HG03196 (cell line): ENCODE results near the gene CYTH1.

Source experiments
- ATAC-seq: cut with Tn5 transposase; IDR thresholded peaks from one replicate; pipeline ENCODE4 v1.9.1; 2021; ENCODE audit not compliant: unreplicated experiment

Gene CYTH1

DNA sequence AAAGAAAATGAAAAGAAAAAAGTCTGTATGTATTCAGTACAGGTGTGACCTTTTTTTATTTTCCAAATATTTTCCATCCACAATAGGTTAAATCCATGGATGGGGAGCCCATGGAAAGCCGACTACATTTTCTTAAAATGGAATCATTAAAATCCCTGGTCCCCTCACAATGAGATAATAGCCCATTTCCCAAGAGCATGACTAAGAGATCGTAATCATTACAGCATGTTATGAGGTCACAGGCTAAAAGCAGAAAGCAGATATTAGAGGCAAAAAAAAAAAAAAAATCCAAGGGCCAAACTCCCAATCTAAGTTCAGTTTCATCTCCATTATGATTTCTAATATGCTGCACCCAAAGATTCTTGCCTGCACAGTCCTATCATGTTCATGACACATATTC is 44.7 kb downstream of the CYTH1 start:
- no peak for ATAC-seq

- peak; percentile 52 for ATAC-seq
These were observed 45.5 kb downstream of the CYTH1 start for GRCh38 chr17:78736526-78737079.

GRCh38 chr17:78735832-78736525 is 46.1 kb downstream of the CYTH1 start:
- no peak for ATAC-seq

- no peak for ATAC-seq
These were observed 47.1 kb downstream of the CYTH1 start for GRCh38 chr17:78734793-78735641.

DNA sequence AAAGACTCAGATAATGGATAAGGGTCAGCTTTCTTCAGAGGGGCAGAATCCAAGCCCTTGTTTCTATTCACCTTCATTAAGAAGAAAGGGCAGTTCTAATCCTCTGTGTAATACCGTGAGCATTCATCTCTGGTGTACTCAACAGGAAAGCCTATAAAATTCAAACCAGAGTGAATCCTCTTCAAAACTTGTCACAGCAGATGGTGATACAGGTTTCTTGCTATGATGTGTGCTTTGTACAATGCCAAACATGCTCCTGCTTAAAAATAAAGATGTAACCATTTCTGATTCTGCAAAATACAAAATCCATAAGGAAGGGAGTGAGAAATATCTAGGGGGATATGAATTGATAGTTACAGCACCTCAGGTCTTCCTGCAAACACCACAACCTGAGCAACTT is 49.7 kb downstream of the CYTH1 start:
- ATAC-seq: no peak

GRCh38 chr17:78731904-78732303 is 50.2 kb downstream of the CYTH1 start:
- ATAC-seq: no peak

GRCh38 chr17:78729641-78730040 is 52.4 kb downstream of the CYTH1 start:
- ATAC-seq: no peak

- ATAC-seq: no peak
These were observed 53.6 kb downstream of the CYTH1 start for GRCh38 chr17:78728495-78728894.

DNA sequence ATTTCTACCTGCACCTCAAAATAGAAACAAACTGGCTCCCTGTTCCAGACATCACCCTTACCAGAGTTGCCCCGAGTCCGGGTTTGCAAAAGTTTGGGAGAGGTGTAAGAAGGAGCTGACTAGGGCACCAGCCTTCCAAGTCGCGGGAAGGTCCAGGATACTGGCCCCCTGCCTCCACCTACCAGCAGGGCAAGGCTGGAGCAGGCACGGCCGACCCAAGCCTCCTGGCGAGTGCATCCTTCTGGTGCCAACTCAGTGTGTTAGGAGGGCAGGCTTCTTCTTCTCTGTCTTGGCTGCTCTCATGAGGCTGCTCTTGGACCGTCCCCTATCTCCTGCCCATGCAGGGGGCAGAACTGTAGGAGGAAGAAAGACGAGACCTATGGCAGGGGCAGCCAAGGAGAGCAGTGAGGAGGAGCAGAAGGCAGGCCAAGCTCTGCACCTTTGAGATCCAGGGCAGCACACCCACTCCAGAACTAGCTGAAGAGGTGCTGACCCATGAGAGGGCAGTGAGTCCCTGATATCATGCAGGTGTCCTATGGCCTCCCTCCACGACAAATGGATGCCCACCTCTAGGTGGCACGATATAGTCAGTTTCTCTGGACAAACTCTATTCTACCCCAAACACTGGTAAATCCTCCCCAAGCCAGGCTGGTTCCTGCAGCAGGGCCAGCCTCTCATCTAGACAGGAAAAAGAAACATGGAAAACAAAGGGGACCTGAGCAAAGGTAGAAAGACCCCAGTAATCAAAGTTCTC is 54.4 kb downstream of the CYTH1 start:
- ATAC-seq: no peak

GRCh38 chr17:78727057-78727456 is 55.0 kb downstream of the CYTH1 start:
- no peak for ATAC-seq

- no peak for ATAC-seq
These were observed 55.6 kb downstream of the CYTH1 start for GRCh38 chr17:78726513-78726912.

GRCh38 chr17:78725448-78726021 is 56.5 kb downstream of the CYTH1 start:
- peak; percentile 36 for ATAC-seq

GRCh38 chr17:78724999-78725398 is 57.1 kb downstream of the CYTH1 start:
- no peak for ATAC-seq

GRCh38 chr17:78724544-78724943 is 57.5 kb downstream of the CYTH1 start:
- no peak for ATAC-seq

- no peak for ATAC-seq
These were observed 58.1 kb downstream of the CYTH1 start for GRCh38 chr17:78723957-78724356.

DNA sequence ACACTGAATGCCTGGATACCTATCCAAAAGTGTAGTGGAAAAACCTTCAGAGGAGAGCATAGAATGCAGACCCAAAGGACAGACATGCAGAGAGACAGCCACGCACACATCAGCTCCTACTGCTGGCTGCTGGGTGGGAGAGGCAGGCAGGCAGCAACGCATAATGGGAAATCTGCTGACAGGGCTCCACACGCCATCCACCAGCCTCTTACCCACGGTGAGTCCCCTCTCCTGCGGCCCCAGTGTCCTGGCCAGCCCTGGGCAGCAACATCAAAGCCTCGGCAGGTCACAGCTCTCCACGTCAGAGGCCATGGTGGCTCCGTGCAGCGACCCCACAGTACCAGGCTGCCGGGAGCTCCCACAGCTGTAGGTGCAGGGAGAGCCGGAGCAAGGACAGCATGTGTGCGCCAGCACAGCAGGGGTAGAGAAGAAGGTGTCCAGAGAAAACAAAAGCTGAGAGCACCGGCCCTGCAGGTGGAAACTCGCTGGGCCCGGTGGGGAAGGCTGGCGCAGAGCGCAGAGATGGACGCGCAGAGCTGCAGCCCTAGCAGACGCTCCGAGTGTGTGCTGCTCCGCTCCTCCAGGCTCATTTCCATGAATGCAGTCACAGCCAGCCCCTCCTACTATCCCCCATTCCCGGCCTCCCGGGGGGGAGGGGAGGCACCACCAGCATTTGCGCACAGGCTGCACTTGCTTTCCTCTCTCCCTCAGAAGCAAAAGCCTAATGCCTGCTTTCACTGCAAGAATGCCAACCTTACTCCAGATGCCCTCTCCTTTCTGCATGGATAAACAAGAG is 58.9 kb downstream of the CYTH1 start:
- ATAC-seq: no peak

DNA sequence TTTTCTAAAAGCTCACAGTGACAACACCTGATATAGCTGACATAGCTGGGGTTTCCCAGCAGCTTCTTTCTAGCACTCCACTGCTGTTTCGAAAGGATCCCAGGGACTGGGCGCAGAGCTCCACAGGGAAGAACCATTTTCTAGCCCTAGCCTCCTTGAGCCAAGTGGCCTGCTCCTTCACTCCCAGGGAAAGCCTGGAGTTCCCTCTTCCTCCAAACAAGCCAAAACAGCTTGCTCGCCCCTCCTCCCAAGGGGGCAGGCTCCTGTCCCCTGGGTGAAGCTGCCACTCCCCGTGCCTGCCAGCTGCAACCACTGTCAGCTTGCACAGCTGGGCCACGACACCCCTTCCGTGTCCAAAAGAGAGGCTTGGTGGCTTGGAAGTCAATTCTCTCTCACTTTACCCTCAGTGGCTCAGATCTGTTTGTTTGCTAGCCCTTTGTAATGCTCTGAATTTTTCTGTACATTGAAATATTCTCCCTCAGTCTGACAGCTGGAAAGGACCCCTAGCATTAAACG is 59.8 kb downstream of the CYTH1 start:
- ATAC-seq: no peak

DNA sequence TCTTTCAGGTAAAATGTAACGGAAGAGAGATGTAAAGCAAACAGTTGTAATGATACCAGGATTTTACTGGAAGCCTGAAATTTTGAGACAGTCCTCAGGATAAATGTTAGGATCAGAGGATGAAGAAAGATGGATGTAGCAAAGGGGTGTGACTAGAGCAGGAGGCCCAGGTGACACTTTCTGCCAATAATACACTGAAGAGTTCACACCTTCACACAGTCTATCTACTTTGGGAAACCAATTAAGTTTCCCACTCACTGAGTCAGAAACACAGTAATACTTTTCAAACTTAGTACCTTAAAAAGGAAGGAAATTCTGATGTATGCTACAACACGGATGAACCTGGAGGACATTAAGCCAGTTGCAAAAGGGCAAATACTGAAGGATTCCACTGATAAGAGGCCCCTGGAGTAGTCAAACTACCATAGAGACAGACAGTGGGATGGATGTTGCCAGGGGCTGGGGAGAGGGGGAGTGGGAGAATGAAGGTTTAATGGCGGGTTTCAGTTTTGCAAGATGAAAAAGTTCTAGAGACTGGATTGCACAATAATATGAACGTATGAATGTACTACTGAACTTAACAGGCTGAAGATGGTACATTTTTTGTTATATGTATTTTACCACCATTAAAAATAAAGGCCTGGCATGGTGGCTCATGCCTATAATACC is 62.3 kb downstream of the CYTH1 start:
- no peak for ATAC-seq

GRCh38 chr17:78718575-78719208 is 63.4 kb downstream of the CYTH1 start:
- no peak for ATAC-seq
